GM23248 (cell line): ENCODE data around the gene KIF21A.

Source experiments
- EZH2 ChIP-seq: fragments of 200-600 bp; sonication (generic); IDR thresholded peaks from 2 replicates; pipeline ENCODE4 v1.6.1; 2018; ENCODE audit warnings: antibody characterized with exemption, mild to moderate bottlenecking; ENCODE audit not compliant: insufficient read depth, poor library complexity, severe bottlenecking
- EZH2phosphoT487 ChIP-seq: fragments of 200-600 bp; sonication (generic); IDR thresholded peaks from 2 replicates; pipeline ENCODE4 v1.6.1; 2018; ENCODE audit warnings: antibody characterized with exemption, moderate library complexity, mild to moderate bottlenecking, low read depth; ENCODE audit not compliant: insufficient read depth

DNA sequence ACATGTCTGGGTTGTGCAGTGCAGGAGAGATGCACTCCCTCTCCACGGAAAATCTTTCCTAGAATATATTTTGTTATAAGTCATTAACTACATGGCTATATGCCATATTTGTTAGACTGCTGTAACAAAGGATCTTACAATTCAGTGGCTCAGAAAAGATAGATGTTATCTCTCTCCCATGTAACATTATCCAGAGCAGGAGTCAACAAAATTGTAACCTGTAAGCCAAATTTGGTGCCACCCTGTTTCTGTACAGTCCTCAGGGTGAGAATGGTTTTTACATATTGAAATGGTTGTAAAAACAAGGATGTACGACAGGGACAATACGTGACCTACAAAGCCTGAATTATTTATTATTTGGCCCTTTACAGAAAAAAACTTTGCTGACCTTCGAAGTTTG is 155.5 kb downstream of the KIF21A start:
- no peak for TF ChIP-seq EZH2
- no peak for TF ChIP-seq EZH2phosphoT487
